ENCODE measurements around the gene WEE2.
A peak's percentile ranks its signal among the peaks of the same experiment; 100 is the strongest.

Gene WEE2

GRCh38 chr7:141698247-141699015 lies 9.7 kb upstream of the WEE2 start:
- no peak overlapping the region for H3K27ac Mint-ChIP-seq
- H3K9me3 Mint-ChIP-seq, result no peaks in the 10 kb centered on the region
- no peak overlapping the region for H3K4me3 Mint-ChIP-seq
- H3K27me3 Mint-ChIP-seq (ENCODE audit: low read depth), result peaks cover 6% of the 10 kb centered on the region
- peaks cover 4% of the 10 kb centered on the region for H3K36me3 Mint-ChIP-seq (ENCODE audit: low read depth)
- no peak for DNase-seq (ENCODE audit: low spot score)
- peaks cover 38% of the 10 kb centered on the region for H3K4me1 Mint-ChIP-seq (ENCODE audit: low read depth)

DNA sequence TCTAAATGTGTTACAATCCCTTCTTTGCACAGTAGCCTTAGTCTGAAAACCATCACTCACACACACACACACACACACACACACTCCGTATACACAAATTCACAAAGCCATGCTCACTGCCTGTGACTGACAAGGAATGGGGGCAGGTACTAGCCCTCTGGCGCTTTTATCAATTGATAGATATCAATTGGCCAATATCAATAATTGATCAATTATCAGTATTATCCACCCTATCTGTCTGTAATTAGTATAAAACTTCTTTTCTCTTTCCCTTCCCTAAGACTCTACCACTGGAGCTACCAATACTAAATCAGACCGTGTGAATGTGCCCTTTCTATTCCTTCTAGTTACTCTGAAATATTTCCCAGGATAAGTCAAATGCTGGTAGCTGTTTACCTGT lies 8.3 kb upstream of the WEE2 start:
- Mint-ChIP-seq H3K27me3 (ENCODE audit: low read depth) (peaks cover 11% of the 10 kb centered on the region), H3K4me3 (peak overlapping the region; percentile 69), H3K36me3 (ENCODE audit: low read depth) (peaks cover 3% of the 10 kb centered on the region), H3K4me1 (ENCODE audit: low read depth) (peaks cover 35% of the 10 kb centered on the region), H3K27ac (no peak overlapping the region), H3K9me3 (no peaks in the 10 kb centered on the region)
- no peak for DNase-seq (ENCODE audit: low spot score)

- H3K36me3 Mint-ChIP-seq (ENCODE audit: low read depth), result peaks cover 3% of the 10 kb centered on the region
- peaks cover 35% of the 10 kb centered on the region for H3K4me1 Mint-ChIP-seq (ENCODE audit: low read depth)
- H3K27ac Mint-ChIP-seq, result peak overlapping the region; percentile 73
- H3K9me3 Mint-ChIP-seq, result no peaks in the 10 kb centered on the region
- peaks cover 15% of the 10 kb centered on the region for H3K27me3 Mint-ChIP-seq (ENCODE audit: low read depth)
- no peak for DNase-seq (ENCODE audit: low spot score)
- peak overlapping the region; percentile 69 for H3K4me3 Mint-ChIP-seq
Observed at GRCh38 chr7:141700296-141700847, 7.8 kb upstream of the WEE2 start.

GRCh38 chr7:141700848-141701371 lies 7.2 kb upstream of the WEE2 start:
- Mint-ChIP-seq H3K4me1 (ENCODE audit: low read depth) (peaks cover 35% of the 10 kb centered on the region), H3K27ac (peak overlapping the region; percentile 73), H3K9me3 (no peaks in the 10 kb centered on the region), H3K27me3 (ENCODE audit: low read depth) (peaks cover 16% of the 10 kb centered on the region), H3K4me3 (peak overlapping the region; percentile 69), H3K36me3 (ENCODE audit: low read depth) (peaks cover 3% of the 10 kb centered on the region)
- DNase-seq (ENCODE audit: low spot score), result no peak

- Mint-ChIP-seq H3K36me3 (ENCODE audit: low read depth) (peaks cover 3% of the 10 kb centered on the region), H3K27me3 (ENCODE audit: low read depth) (peaks cover 17% of the 10 kb centered on the region), H3K4me1 (ENCODE audit: low read depth) (peaks cover 35% of the 10 kb centered on the region), H3K27ac (peak overlapping the region; percentile 80), H3K4me3 (peak overlapping the region; percentile 69), H3K9me3 (no peaks in the 10 kb centered on the region)
- DNase-seq (ENCODE audit: low spot score), result peak; percentile 62
Observed at GRCh38 chr7:141701489-141702046, 6.6 kb upstream of the WEE2 start.

GRCh38 chr7:141702047-141702567 lies 6.0 kb upstream of the WEE2 start, which contains the start of gene DENND11:
TSS of gene DENND11 (minus strand) at chr7:141702166. CDS start at chr7:141702153, 13 bp downstream.
- Mint-ChIP-seq H3K36me3 (ENCODE audit: low read depth) (peaks cover 3% of the 10 kb centered on the region), H3K9me3 (no peaks in the 10 kb centered on the region), H3K27me3 (ENCODE audit: low read depth) (peaks cover 21% of the 10 kb centered on the region), H3K4me1 (ENCODE audit: low read depth) (peaks cover 35% of the 10 kb centered on the region), H3K27ac (peak within 1 kb of the TSS; percentile 80), H3K4me3 (peak within 1 kb of the TSS; percentile 69)
- DNase-seq (ENCODE audit: low spot score), result peak; percentile 48

- H3K27ac Mint-ChIP-seq, result no peak overlapping the region
- no peak for DNase-seq (ENCODE audit: low spot score)
- peaks cover 3% of the 10 kb centered on the region for H3K36me3 Mint-ChIP-seq (ENCODE audit: low read depth)
- peaks cover 21% of the 10 kb centered on the region for H3K27me3 Mint-ChIP-seq (ENCODE audit: low read depth)
- H3K9me3 Mint-ChIP-seq, result no peaks in the 10 kb centered on the region
- H3K4me1 Mint-ChIP-seq (ENCODE audit: low read depth), result peaks cover 30% of the 10 kb centered on the region
- no peak overlapping the region for H3K4me3 Mint-ChIP-seq
Observed at GRCh38 chr7:141702892-141703291, 5.3 kb upstream of the WEE2 start.

GRCh38 chr7:141704112-141704511 lies 4.0 kb upstream of the WEE2 start:
- no peak for DNase-seq (ENCODE audit: low spot score)
- Mint-ChIP-seq H3K36me3 (ENCODE audit: low read depth) (peaks cover 3% of the 10 kb centered on the region), H3K27me3 (ENCODE audit: low read depth) (peaks cover 21% of the 10 kb centered on the region), H3K4me1 (ENCODE audit: low read depth) (peaks cover 19% of the 10 kb centered on the region), H3K27ac (no peak overlapping the region), H3K4me3 (no peak overlapping the region), H3K9me3 (no peaks in the 10 kb centered on the region)

- H3K4me3 Mint-ChIP-seq, result no peak overlapping the region
- peaks cover 16% of the 10 kb centered on the region for H3K4me1 Mint-ChIP-seq (ENCODE audit: low read depth)
- H3K27ac Mint-ChIP-seq, result no peak overlapping the region
- peaks cover 21% of the 10 kb centered on the region for H3K27me3 Mint-ChIP-seq (ENCODE audit: low read depth)
- no peak for DNase-seq (ENCODE audit: low spot score)
- peaks cover 3% of the 10 kb centered on the region for H3K36me3 Mint-ChIP-seq (ENCODE audit: low read depth)
- no peaks in the 10 kb centered on the region for H3K9me3 Mint-ChIP-seq
Observed at GRCh38 chr7:141704741-141705140, 3.4 kb upstream of the WEE2 start.

DNA sequence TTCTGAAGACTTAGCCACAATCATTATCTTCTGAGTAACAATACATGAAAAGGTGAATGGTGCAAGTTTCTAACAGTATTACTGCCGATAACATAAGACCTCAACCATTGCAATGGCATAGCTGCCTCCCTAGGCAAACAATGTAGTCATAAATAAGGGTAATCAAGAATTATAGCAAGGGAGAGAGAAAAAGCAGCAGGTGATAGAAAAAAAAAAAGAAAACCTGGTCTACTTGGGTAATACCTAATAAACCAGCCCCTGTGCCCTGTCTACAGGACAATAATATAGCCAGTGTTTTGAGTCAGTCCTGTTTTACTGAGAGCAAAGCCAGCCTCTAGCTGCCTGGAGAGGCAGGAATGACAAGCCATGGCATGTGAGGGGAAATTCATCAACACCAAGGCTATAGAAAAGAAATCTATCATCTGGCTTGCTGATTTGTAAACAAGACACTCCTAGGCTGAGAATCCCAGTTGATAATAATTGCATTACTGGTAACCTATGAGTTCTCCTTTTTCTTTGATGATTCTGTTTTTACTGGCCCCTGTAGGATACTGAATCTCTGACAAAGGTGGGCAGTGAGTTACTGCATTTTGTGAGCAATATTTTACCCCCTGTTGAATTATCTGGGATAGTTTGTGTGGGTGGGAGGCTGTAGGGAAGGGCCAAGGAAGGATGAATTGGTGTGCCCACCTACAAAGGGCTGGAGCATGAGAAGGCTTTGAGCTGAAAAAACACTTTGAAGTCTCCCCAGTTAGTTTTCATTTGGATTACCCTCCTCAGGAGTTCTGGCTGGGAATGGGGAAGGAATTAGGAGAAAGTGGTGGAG lies 1.7 kb upstream of the WEE2 start:
- Mint-ChIP-seq H3K9me3 (no peaks in the 10 kb centered on the region), H3K27me3 (ENCODE audit: low read depth) (peaks cover 21% of the 10 kb centered on the region), H3K4me3 (no peak overlapping the region), H3K4me1 (ENCODE audit: low read depth) (peaks cover 4% of the 10 kb centered on the region), H3K27ac (no peak overlapping the region), H3K36me3 (ENCODE audit: low read depth) (no peaks in the 10 kb centered on the region)
- DNase-seq (ENCODE audit: low spot score), result no peak

GRCh38 chr7:141709318-141709717 lies 1.2 kb downstream of the WEE2 start:
- no peak for DNase-seq (ENCODE audit: low spot score)

DNA sequence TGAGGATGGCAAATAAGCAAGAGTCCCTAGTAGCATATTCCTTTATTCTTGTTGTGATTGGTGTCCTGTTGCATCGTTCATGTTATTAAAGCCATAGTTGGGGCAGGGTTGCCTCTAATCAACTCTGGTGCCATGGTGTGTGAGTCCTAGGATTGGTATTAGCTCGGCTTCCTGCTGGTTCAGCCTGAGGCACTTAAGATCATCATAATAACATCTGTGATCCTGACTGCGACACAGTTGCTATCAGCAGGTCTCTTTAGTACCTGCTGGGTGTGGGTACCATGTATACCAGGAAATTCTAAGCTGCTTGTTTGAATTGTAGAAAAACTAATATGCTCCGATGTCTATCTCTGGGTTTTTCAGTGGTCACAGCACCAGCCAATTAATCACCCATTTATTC lies 1.6 kb downstream of the WEE2 start:
- Mint-ChIP-seq H3K36me3 (ENCODE audit: low read depth) (no peaks in the 10 kb centered on the region), H3K27me3 (ENCODE audit: low read depth) (peaks cover 11% of the 10 kb centered on the region), H3K27ac (no peak overlapping the region), H3K9me3 (no peaks in the 10 kb centered on the region), H3K4me1 (ENCODE audit: low read depth) (peaks cover 4% of the 10 kb centered on the region), H3K4me3 (no peak overlapping the region)
- no peak for DNase-seq (ENCODE audit: low spot score)

More at GRCh38 chr7:141709318-141709717, 1.2 kb downstream of the WEE2 start:
- H3K4me3 Mint-ChIP-seq, result no peak overlapping the region
- peaks cover 4% of the 10 kb centered on the region for H3K4me1 Mint-ChIP-seq (ENCODE audit: low read depth)
- H3K27ac Mint-ChIP-seq, result no peak overlapping the region
- no peaks in the 10 kb centered on the region for H3K9me3 Mint-ChIP-seq
- peaks cover 12% of the 10 kb centered on the region for H3K27me3 Mint-ChIP-seq (ENCODE audit: low read depth)
- no peaks in the 10 kb centered on the region for H3K36me3 Mint-ChIP-seq (ENCODE audit: low read depth)

- Mint-ChIP-seq H3K36me3 (ENCODE audit: low read depth) (no peaks in the 10 kb centered on the region), H3K4me1 (ENCODE audit: low read depth) (peaks cover 4% of the 10 kb centered on the region), H3K9me3 (no peaks in the 10 kb centered on the region), H3K27me3 (ENCODE audit: low read depth) (peaks cover 7% of the 10 kb centered on the region), H3K27ac (no peak overlapping the region), H3K4me3 (no peak overlapping the region)
- DNase-seq (ENCODE audit: low spot score), result no peak
Observed at GRCh38 chr7:141710301-141710700, 2.1 kb downstream of the WEE2 start.
